GM21717 (cell line): ENCODE measurements around the gene HOXB2.

Experiments
- ATAC-seq: cut with Tn5 transposase; IDR thresholded peaks from one replicate; pipeline ENCODE4 v1.9.1; 2021; ENCODE audit warnings: mild to moderate bottlenecking, moderate library complexity; ENCODE audit not compliant: unreplicated experiment

The HOXB2 gene

DNA sequence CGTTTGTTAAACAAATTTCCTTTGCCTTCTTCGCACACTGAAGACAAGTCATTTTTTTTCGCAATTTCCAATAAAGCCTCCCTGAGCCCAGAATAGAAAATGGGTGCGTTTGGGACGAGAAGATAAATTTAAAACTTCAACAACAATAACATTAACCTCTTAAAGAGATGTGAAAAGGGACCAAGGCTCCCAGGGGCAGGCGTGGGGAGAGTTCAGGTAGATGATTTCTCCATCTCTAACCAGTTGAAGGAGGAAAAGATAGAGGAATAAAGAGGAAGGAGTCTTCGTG, 34.5 kb upstream of the HOXB2 start:
- no peak for ATAC-seq

DNA sequence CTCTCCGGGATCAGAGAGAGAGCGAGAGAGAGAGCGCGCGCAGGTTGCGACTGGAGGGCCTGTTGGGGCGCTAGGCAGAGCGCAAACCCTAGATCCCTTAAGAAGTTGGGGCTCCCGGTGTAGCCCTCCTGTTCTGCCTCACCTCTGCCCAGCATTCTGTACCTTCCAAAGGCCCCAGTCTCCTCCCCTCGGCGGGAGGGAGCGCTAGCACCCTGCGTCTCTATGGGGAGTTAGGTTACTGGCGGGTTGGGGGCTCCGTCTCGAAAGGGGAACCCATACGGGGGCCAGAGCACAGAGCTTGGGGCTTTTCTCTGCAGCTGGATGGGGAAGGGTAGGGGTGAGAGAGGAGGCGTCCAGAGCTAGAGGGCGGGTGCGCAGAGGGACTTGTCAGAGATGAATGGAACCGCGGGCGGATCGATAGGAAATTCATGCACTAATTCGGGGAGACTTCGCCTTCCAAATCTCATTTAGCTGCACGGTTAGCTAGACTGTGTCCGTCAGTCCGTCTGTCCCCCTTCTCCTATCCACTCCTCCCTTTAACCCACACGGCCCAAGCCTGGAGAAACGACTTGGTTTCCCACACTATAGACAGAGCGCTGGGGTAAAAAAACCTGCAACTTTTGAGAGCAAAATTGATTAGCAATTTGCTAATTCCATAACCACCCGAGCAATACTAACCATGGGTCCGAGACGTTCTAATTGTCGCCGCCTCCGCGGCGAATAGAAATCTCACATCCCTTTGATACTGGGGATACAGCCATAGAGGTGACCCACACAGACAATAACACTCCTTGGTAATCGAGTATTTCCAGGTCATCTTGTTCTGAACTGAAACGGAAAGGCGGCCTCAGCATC, 33.9 kb upstream of the HOXB2 start:
- ATAC-seq = no peak

DNA sequence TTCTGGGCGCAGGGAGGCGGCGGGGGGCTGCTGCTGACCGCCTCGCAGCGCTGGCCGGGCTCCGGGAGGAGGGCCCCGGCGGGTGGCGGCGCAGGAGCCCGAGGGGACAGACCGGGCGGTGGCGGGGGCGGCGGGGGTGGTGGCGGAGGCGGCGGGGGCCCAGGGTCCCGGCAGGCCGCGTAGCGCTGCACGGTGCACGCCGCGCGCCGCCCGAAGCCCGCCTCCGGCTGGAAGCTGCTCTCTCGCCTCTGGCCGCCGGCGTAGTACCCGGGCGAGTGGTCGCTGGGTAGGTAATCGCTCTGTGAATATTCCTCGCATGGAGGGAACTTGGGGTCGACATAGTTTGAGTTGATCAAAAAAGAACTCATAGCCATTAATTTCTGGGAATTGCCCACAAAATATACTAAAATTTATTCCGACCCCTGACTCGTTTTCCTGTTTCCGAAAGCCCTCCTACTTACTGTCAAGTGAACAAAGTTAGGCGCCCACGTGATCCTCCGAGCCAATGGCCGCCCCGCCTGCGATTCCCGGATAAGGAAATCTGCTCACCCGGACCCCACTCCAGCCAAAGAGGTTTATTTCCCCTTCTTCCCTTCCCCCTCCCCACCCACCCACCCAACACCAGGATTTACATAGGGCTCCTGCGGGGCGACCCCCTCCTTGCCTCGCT, 33.2 kb upstream of the HOXB2 start, which contains the start of gene HOXB4:
TSS of gene HOXB4 (minus strand) at position 405 of the 670 bp plus-strand sequence. CDS start at position 374, 31 bp downstream.
- ATAC-seq = no peak

DNA sequence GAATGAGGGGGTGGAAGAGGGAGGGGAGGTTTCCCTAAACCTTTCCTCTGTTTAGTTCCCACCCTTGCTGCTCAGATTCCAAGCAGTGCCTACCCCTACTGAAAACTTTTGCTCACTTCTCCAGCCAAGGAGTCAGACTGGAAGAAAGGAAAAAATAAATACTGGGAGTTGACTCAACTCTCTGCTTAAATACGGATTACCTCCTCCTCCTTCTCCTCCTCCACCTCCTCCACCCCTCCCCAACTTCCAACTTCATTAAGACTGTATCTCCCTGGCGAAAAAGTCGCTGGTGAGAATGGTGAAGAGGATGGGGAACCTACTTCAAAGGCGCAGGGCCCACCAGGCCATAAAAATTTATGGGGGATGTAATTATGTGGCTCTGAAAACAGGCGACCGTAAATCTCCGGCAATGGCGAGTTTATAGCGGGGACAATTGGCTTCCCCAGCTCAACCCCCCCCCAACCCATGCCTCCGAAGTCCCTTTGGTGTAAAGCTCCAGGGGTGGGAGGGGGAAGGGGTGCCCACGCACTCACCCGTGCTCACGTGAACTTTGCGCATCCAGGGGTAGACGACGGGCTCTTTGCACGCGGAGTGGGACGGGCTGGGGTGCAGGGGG, 32.5 kb upstream of the HOXB2 start:
- ATAC-seq = no peak

DNA sequence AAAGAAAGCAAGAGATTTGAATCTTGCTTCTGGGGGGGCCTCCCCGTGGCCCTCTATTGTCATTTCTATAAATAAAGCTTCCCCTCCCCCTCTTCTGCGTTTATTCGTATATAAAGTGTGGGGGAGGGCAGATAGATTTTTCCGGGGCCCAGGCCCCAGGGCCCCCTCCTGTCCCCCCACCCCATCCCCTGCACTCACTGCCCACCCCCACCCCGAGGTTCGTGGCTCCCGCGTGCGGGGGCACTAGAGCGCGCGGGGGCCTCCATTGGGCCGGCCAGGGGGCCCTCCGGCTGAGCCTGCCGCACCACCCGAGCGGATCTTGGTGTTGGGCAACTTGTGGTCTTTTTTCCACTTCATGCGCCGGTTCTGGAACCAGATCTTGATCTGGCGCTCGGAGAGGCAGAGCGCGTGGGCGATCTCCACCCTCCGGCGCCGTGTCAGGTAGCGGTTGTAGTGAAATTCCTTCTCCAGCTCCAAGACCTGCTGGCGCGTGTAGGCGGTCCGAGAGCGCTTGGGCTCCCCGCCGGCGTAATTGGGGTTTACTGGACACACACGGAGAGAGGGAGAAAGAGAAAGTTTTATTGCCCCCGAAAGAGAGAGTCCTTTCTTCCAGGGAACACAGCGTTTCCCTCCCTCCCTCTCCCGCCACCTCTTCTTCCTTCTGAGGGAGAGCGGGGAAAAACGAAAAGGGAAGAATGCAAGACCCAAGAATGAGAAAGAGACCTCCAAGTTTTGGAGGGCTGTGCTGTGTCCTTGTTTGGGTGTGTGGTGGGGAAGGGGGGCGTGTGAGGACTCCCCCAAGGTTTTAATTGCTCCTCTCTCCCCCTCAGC, 31.8 kb upstream of the HOXB2 start:
- no peak for ATAC-seq

DNA sequence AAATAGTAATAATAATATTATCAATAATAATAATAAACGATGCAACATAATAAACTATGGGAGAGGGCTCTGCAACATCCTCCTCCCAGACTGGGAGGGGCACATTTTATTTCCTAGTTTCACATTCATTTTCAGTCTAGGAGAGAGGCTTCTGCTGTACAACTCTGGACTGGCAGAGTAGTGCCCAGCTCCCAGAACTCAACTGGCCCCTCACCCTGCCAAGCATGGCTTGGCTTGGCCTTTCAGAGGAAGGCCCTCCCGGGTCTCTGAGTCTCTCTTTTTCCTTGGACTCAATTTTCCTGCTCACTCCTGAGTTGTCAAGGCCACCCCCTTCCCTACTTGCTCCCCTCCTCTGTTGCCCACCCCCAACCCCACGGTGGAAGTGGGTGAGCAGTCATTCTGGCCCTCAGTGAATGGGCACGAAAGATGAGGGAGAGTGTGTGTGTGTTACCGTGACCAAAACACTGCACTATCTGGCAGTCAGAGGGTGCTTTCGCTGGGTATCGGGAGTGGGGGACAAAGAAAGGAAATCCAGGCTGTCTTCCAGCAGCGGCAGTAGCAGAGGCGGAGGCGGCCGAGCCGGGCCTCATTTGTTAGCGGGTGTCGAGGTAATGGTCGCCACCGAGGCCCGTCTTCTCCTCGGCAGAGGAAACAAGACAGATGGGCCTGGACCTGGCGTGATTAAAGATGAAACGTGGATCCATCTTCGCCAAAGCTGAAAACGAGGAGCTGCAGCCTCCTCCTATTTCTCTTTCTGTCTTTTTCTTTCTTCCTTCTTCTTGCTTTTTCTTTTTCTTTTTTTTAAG, 31.0 kb upstream of the HOXB2 start:
- no peak for ATAC-seq

DNA sequence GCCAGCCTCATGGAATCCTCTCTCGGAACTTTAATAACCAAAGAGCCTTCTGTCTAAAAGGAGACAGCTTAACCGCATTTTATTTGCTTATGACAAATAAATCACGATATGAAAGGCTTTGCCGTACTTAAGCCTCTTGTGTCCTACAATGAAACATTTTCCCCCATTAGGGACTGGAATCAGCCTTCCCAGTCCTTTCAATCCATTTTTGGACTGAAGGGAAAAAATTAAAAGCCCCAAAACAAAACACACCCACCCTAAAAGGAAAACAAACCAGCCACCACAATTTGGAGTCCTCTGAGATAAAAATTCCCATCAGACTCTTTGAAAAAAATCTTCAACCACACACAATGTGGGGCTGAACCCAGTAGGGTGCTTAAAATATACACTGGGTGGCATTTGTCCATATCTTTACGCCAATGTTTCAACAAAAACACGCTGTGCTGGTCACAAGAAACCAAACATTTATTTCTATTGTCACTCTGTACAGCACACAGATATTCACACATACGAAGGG, 30.2 kb upstream of the HOXB2 start:
- no peak for ATAC-seq

DNA sequence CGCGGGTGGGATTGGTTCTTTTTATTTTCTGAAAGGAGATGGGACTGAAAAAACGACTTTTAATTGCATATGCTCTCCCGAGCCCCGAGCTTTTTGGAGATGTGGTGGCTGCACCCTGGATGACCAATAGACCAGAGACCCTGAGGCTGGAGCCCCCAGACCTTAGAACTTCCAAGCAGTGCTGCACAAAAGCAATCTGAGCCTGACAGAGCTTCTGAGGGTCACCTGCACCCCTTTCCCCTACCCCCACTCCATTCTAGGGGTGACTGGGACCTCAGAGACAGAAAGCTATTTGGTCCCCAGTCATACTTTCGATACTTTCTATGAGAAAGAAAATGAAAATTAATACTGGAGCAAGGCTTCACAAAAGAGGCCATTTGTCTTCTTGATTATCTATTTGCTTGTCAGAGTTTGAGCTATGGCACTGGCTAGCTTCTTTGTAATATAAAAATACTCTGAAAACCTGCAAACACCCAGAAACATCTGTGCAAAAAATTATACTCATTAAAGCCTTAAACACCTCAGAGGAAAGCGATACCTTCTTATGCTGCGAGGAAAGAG, 29.7 kb upstream of the HOXB2 start:
- no peak for ATAC-seq

DNA sequence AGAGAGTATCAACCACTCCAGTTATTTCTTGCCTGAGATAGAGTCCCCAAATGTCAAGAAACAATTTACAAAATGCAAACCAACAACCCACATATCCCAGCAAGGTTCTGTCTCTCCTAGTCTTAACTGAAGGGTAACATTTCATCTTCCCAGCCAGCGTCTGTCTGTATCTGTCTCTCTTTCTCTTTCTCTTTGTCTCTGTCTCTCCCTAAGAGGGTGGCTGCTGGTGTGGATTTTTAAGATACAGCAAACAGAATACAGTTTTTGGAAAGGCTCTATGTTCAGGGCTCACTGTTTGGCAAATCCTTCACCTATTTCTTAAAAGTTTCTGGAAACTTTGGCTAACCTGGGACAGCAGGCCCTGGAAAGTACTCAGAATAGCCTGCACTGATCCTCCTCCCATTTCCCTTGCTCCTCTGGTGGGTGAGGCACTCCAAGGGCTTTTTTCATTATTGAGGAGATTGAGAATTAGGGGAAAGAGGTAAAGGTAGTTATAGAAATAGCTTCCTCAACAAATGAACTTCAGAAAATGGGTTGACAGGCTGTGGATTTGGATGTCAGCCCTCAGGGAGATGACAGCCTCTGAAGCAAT, 27.0 kb upstream of the HOXB2 start:
- ATAC-seq = no peak

DNA sequence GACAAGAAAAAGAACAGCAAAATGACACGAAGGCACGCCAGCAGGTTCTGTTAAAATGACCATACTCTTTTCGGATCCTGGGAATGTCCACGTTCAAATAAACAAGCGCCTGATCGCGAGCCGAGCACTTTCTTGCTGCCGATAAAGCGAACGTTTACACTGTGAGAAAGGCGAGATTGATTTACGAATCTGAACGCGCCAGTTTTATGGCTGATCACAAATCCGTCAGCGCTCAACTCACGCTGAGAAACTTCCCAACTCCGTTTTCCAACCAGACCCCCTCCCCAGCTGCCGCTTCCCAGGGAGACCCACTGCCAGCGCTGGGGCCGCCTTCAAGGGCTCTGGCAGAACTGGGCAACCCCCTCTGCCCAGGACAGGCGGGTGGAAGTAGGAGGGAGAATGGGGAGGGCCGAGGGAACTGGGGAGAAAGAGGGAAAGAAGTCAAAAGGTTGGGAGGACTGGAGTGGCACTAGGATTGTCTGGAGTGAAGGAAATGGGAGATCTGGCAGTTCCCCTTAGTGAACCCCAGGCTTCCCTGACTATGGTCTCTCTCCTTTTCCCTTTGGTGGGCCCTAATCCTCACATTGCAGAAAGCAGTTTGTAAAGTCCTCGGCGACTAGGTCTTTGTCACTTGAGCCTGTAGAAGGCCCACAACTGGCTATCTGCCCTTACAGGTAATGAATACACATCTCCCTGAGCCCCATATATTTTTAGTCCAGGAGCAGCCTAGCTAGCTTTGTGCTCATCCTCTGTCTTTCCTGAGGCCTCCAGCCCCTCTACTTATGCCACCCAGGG, 26.3 kb upstream of the HOXB2 start:
- no peak for ATAC-seq

DNA sequence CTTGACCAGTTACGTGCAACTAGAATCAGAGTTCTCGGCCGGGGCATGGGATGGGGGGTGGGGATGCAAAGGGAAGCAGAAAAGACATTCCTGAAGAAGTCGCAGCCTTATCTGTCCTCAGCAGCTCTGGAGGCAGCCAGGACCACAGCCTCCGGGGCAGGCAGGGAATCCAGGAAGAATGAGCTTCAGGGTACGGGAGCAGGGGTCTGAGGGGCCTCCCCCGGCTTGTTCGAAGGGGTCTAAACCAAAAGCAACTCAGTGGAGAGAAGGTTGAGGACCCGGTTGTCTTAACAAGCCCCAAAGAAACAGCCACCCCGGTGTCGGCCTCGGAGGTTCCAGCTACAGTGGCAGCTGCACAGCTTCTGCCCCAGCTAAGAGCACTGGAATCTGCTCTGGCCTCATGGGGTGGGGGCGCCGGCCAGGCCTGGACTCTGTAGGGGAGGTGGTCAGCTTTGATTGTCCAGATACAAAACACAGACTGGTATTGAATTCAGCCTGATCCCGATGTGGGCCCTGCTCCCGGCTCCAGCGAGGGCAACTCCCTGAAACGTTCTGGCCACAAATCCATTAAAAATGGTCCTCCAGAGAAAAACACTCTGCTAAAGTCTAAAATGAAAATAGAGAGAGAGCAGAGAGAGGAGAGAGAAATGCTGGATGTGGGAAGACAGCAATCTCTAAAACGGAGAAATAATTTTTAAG, 25.6 kb upstream of the HOXB2 start:
- ATAC-seq = no peak

DNA sequence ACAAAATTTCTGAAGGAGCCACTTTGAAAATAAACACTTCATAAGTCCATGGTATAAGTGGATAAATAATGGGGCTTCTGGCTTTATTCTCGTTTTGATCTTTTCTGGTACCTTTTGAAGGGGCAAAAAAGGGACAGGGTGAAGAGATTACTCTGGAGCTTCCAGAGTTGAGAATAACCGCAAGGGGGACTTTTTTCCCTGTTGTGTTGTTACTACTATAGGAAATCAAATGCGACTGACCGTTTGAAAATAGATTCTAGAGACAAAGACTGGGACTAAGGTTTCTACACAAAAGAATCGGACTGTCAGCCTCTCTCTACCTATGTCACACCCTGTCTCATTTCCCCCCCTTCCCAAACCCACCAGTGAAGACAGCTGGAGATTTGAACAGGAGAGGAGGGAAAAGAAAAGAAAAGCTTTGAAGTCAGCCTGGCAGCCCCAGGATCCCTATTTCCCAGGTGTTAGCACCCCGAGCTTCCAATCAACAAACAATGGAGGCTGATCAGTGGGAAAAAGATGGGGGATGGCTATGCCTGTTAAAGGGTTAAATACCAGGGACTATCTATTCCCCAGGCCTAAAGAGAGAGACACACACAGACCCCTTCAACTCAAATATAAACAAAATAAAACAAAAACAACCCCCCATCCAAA, 24.9 kb upstream of the HOXB2 start:
- no peak for ATAC-seq

DNA sequence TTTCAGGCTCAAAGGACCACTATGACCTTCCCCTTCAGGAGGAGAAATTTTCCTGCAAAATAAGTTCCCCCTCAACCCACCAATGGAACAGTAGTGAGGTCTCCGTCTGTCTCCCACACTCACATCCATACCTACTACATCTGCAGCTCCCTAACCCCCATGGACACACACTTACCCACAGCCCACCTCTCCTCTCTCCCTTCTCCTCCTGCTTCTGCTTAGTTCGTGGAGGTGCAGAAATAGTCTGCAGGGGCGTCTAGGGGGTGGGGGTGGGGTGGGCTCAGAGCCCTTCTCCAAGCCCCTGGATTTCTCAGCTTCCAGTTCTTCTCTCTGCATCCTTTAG, 24.3 kb upstream of the HOXB2 start:
- ATAC-seq = no peak

DNA sequence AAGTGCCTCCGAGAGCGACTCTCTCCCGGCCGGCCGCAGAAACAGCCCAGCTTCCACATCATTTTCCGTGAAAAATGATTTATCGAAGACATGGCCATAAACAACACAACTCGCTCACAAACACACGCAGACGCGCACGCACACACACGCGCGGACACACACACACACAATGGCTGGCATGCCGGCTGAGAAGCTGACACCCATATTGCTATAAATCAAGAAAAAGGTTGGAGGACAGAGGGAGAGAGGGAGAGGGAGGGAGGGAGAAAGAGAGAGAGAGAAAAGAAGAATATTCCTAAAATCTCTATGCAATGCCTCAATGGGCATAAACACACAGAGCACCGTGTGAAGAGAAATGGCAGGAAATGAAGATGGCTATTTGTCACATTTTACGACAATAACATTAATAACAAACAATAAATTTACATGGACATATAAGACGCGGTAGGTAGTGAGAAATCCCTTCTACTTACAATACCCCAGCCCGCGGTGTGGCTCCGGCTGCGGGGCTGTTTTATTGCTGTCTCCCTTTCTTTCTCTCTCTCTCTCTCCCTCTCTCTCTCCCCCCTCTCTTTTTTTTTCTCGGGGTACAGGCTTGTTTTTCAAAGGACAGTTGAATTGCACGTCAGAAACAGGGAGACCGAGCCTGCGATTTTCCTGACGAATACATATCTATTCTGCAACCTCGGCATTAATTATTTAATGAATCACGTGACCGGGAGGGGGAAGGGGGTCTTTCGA, 23.8 kb upstream of the HOXB2 start:
- ATAC-seq = no peak

DNA sequence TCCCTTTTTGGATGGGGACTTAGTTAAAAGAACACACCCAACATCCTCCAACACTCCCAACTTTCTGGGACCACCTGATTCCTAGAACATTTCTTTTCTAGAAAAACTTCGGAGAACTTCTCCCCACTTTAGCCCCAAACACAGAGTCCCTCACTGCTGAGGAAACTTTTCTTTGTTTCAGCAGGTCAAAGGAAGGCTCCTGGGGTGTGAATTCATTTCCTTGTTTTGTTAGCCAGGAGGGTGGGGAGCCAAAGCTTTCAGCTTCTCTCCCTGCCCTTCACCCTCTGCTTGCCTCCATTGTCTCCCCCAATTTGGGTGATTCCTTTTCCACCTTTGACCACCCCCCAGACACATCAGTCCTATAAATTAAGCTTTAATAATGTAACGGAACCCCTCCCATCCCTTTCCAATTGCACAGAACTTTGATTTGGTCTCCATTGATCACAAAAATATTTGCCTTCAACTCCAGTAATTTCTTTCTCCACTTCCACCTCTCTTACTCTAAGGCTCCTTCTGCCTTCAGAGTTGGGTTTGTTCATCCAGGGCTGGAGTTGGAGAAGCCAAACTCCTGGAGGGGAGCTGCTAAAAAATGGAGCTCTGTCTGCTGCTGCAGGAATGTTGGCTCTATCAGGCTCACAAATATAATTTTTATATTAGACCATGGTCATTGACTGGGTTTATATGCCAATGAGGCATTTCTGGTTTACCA, 22.9 kb upstream of the HOXB2 start:
- ATAC-seq = no peak

DNA sequence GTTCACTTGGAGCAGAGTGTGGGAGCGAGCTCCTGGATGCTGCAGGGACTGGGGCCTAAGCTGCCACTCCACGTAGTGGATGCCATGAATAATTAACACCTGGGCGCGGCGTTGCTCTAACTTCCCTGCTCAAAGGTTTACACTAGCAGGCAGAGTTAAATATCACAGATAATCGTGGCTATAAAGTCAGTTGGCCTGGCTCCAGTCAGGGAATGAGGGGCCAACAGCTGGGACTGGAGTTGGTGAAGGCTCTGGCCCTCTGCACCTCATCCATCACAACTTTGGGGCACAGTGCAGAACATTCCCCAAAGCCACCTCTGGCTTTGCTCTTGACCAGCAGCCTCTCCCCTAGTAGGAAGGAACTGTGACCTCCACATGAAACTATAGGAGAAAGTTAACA, 22.3 kb upstream of the HOXB2 start:
- no peak for ATAC-seq
